Upper lobe of right lung (tissue), 1 donor: ENCODE data around the gene AKT1. TPM values are rescaled to one million over a fixed set of nuclear protein-coding genes. Genes with fewer than 3 reads are reported as not detected.

Experiments
- ATAC-seq: fragments of 200-7000 bp; cut with Tn5 transposase; one replicate; pipeline ENCODE4 v1.9.1; 2020; ENCODE audit warnings: mild to moderate bottlenecking, moderate library complexity
- DNase-seq: peaks from one replicate; pipeline ENCODE4 v3.0.0-alpha.2; 2020
- H3K27ac ChIP-seq: fragments of 200-600 bp; one replicate; pipeline ENCODE4 v1.8.0; 2022
- H3K27me3 ChIP-seq: fragments of 200-600 bp; one replicate; pipeline ENCODE4 v1.8.0; 2022; ENCODE audit warnings: mild to moderate bottlenecking
- H3K36me3 ChIP-seq: fragments of 200-600 bp; one replicate; pipeline ENCODE4 v1.8.0; 2022
- H3K4me1 ChIP-seq: fragments of 200-600 bp; one replicate; pipeline ENCODE4 v1.8.0; 2022
- H3K4me3 ChIP-seq: fragments of 200-600 bp; one replicate; pipeline ENCODE4 v1.8.0; 2022; ENCODE audit warnings: mild to moderate bottlenecking
- H3K9me3 ChIP-seq: fragments of 200-600 bp; one replicate; pipeline ENCODE4 v1.8.0; 2022
- CTCF ChIP-seq: fragments of 200-600 bp; IDR thresholded peaks from one replicate; pipeline ENCODE4 v1.8.0; 2022; ENCODE audit warnings: antibody characterized with exemption
- intact Hi-C: fragments of 100-400 bp; cut with DNase I; formaldehyde crosslinking; loops from one replicate; pipeline ENCODE4 v1.11.0; 2022
- total RNA-seq: library from RNA; stranded (reverse); fragmentation: NEBNext Ultra II Directional; extraction: Animal tissue kit (Norgen Biotek cat#: 25700); gene quantifications from one replicate; pipeline ENCODE4 v1.2.1, GENCODE V29; 2021
- donor health status: DM: no; HTN: yes; CAD: no; lungs with severe emphysema.

AKT1 gene
- total RNA-seq, 1 donor from 2014 or later: 174 TPM

GRCh38 chr14:104805326-104805678 is 9.8 kb upstream of the AKT1 start:
- DNase-seq: no peak
- H3K4me3 ChIP-seq: no peak overlapping the region
- peak; percentile 46 for ATAC-seq
- intact Hi-C loops: no loop called here
- no peaks in the 10 kb centered on the region for H3K9me3 ChIP-seq
- H3K27ac ChIP-seq: no peak overlapping the region
- no peaks in the 10 kb centered on the region for H3K27me3 ChIP-seq
- no peaks in the 10 kb centered on the region for H3K36me3 ChIP-seq
- no peak for TF ChIP-seq CTCF
- H3K4me1 ChIP-seq: peaks cover 15% of the 10 kb centered on the region

- Histone ChIP-seq H3K27ac (no peak overlapping the region), H3K4me3 (no peak overlapping the region), H3K9me3 (no peaks in the 10 kb centered on the region), H3K4me1 (peaks cover 20% of the 10 kb centered on the region), H3K36me3 (no peaks in the 10 kb centered on the region), H3K27me3 (no peaks in the 10 kb centered on the region)
- DNase-seq: no peak
- no peak for TF ChIP-seq CTCF
- no peak for ATAC-seq
- intact Hi-C loops: no loop called here
Observed at GRCh38 chr14:104804481-104805325, 9.2 kb upstream of the AKT1 start.

- no peak overlapping the region for H3K4me3 ChIP-seq
- H3K9me3 ChIP-seq: no peaks in the 10 kb centered on the region
- H3K36me3 ChIP-seq: no peaks in the 10 kb centered on the region
- H3K27ac ChIP-seq: no peak overlapping the region
- no peak for TF ChIP-seq CTCF
- H3K4me1 ChIP-seq: peaks cover 24% of the 10 kb centered on the region
- ATAC-seq (no peak), DNase-seq (no peak)
- no peaks in the 10 kb centered on the region for H3K27me3 ChIP-seq
- intact Hi-C loops: no loop called here
Observed at GRCh38 chr14:104803912-104804410, 8.4 kb upstream of the AKT1 start.

GRCh38 chr14:104803280-104803911 is 7.8 kb upstream of the AKT1 start:
- ATAC-seq: no peak
- H3K27ac ChIP-seq: no peak overlapping the region
- H3K9me3 ChIP-seq: no peaks in the 10 kb centered on the region

More at GRCh38 chr14:104803280-104803911, 7.8 kb upstream of the AKT1 start:
- TF ChIP-seq CTCF: no peak
- Histone ChIP-seq H3K36me3 (no peaks in the 10 kb centered on the region), H3K4me3 (no peak overlapping the region), H3K4me1 (peaks cover 24% of the 10 kb centered on the region), H3K27me3 (no peaks in the 10 kb centered on the region)
- DNase-seq: no peak
- intact Hi-C loops: no loop called here
